Mesenteric fat pad (tissue), 1 donor: ENCODE results near the gene GPR157. TPM values are rescaled to one million over a fixed set of nuclear protein-coding genes. Genes with fewer than 3 reads are reported as not detected.

Experiments
- DNase-seq: peaks from one replicate; pipeline ENCODE4 v3.0.0-alpha.2; 2020; ENCODE audit warnings: low spot score
- total RNA-seq: library from RNA; stranded (reverse); fragmentation: NEBNext Ultra II Directional; extraction: Animal tissue kit (Norgen Biotek cat#: 25700); gene quantifications from one replicate; pipeline ENCODE4 v1.2.1, GENCODE V29; 2021
- donor health status: DM: yes; HTN: yes; CAD: no.

The GPR157 gene
- total RNA-seq, 1 donor from 2014 or later = 15.5 TPM

- DNase-seq = no peak
These were observed 35.3 kb downstream of the GPR157 start for GRCh38 chr1:9093581-9093980.

- DNase-seq = no peak
These were observed 35.8 kb downstream of the GPR157 start for GRCh38 chr1:9093091-9093490.

GRCh38 chr1:9088807-9089206, 40.1 kb downstream of the GPR157 start:
- no peak for DNase-seq

- DNase-seq = peak; percentile 16
These were observed 41.3 kb downstream of the GPR157 start for GRCh38 chr1:9087411-9088125.

GRCh38 chr1:9086796-9087195, 42.1 kb downstream of the GPR157 start:
- DNase-seq = no peak

- no peak for DNase-seq
These were observed 42.9 kb downstream of the GPR157 start for GRCh38 chr1:9086045-9086444.

GRCh38 chr1:9085306-9085940, 43.5 kb downstream of the GPR157 start:
- no peak for DNase-seq

- DNase-seq = no peak
These were observed 44.0 kb downstream of the GPR157 start for GRCh38 chr1:9084906-9085305.

GRCh38 chr1:9081473-9081872, 47.4 kb downstream of the GPR157 start:
- no peak for DNase-seq

- DNase-seq = no peak
These were observed 48.1 kb downstream of the GPR157 start for GRCh38 chr1:9080705-9081291.

- no peak for DNase-seq
These were observed 48.8 kb downstream of the GPR157 start for GRCh38 chr1:9079988-9080704.

GRCh38 chr1:9078752-9079500, 50.0 kb downstream of the GPR157 start:
- no peak for DNase-seq

- DNase-seq = no peak
These were observed 50.7 kb downstream of the GPR157 start for GRCh38 chr1:9078015-9078751.

GRCh38 chr1:9075022-9075421, 53.9 kb downstream of the GPR157 start:
- DNase-seq = no peak

- no peak for DNase-seq
These were observed 55.8 kb downstream of the GPR157 start for GRCh38 chr1:9073143-9073542.

- DNase-seq = no peak
These were observed 57.2 kb downstream of the GPR157 start for GRCh38 chr1:9071554-9072235.

- no peak for DNase-seq
These were observed 58.4 kb downstream of the GPR157 start for GRCh38 chr1:9070486-9070885.

- no peak for DNase-seq
These were observed 59.4 kb downstream of the GPR157 start, which contains the start of gene SLC2A5 for GRCh38 chr1:9069326-9070100. SLC2A5 (minus strand) TSS chr1:9069635; CDS start chr1:9069536, 99 bp downstream.

- DNase-seq = no peak
These were observed 59.9 kb downstream of the GPR157 start for GRCh38 chr1:9068981-9069325.
